ENCODE results near the gene RASGEF1C. TPM values are rescaled to one million over a fixed set of nuclear protein-coding genes. Genes with fewer than 3 reads are reported as not detected.

RASGEF1C gene
- total and polyA plus RNA-seq, 2 experiments from 2014 or later = 0.40 to 0.42 TPM

- H3K9me3 Mint-ChIP-seq = peaks cover under 1% of the 10 kb centered on the region; the same call in 1 of the 3 replicates
- peaks cover 4% of the 10 kb centered on the region for H3K27me3 Mint-ChIP-seq (ENCODE audit: insufficient read depth, low read depth, poor library complexity)
- ATAC-seq = no peak
These were observed 32.8 kb downstream of the RASGEF1C start for GRCh38 chr5:180176191-180176590.

More at GRCh38 chr5:180176191-180176590, 32.8 kb downstream of the RASGEF1C start:
- no peaks in the 10 kb centered on the region for H4K20me1 ChIP-seq (replicated peaks; ENCODE audit: insufficient read depth)
- no peaks in the 10 kb centered on the region for H3K36me3 ChIP-seq (ENCODE audit: insufficient read depth)
- H3K4me2 ChIP-seq = no peak overlapping the region
- H3K4me1 ChIP-seq (ENCODE audit: insufficient read depth) = no peaks in the 10 kb centered on the region
- H3K79me2 ChIP-seq (replicated peaks; ENCODE audit: insufficient read depth) = no peaks in the 10 kb centered on the region
- no peaks in the 10 kb centered on the region for H3K9me2 ChIP-seq (ENCODE audit: insufficient read depth)
- DNase-seq (ENCODE audit: low spot score) = no peak
- H3K27me3 ChIP-seq (ENCODE audit: insufficient read depth) = no peaks in the 10 kb centered on the region
- H3F3A ChIP-seq (replicated peaks; ENCODE audit: low read depth) = no peaks in the 10 kb centered on the region
- Mint-ChIP-seq H3K4me3 (no peak overlapping the region), H3K4me1 (peaks cover 11% of the 10 kb centered on the region), H3K27ac (no peak overlapping the region), H3K36me3 (ENCODE audit: low read depth) (0 out of 3 replicates have a peak, but pooled peaks cover under 1% of the 10 kb centered on the region)
- H3K27ac ChIP-seq (ENCODE audit: low read depth) = no peak overlapping the region
- TF ChIP-seq EZH2phosphoT487 (IDR thresholded peaks at IDR 0.05; ENCODE audit: unreplicated experiment) (no peak), EZH2 (IDR thresholded peaks at IDR 0.05; ENCODE audit: low read depth, unreplicated experiment) (no peak), REST (IDR thresholded peaks at IDR 0.05; ENCODE audit: unreplicated experiment) (no peak), JUNB (IDR thresholded peaks at IDR 0.05; ENCODE audit: unreplicated experiment) (no peak), CTCF (conservative IDR thresholded peaks at IDR 0.05; ENCODE audit: low read depth in 2 of 2) (no peak), ETS1 (IDR thresholded peaks at IDR 0.05) (no peak)
- H2AFZ ChIP-seq = no peak overlapping the region
- H3K4me3 ChIP-seq = no peak overlapping the region

Measured in GM23338 (cell line).